ENCODE data around the gene ADAM12.

- TF ChIP-seq, protein P1, sequence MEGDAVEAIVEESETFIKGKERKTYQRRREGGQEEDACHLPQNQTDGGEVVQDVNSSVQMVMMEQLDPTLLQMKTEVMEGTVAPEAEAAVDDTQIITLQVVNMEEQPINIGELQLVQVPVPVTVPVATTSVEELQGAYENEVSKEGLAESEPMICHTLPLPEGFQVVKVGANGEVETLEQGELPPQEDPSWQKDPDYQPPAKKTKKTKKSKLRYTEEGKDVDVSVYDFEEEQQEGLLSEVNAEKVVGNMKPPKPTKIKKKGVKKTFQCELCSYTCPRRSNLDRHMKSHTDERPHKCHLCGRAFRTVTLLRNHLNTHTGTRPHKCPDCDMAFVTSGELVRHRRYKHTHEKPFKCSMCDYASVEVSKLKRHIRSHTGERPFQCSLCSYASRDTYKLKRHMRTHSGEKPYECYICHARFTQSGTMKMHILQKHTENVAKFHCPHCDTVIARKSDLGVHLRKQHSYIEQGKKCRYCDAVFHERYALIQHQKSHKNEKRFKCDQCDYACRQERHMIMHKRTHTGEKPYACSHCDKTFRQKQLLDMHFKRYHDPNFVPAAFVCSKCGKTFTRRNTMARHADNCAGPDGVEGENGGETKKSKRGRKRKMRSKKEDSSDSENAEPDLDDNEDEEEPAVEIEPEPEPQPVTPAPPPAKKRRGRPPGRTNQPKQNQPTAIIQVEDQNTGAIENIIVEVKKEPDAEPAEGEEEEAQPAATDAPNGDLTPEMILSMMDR (IDR thresholded peaks at IDR 0.05; ENCODE audit: low read depth, low read length, missing input control) = no peak
- TF ChIP-seq MAX (IDR thresholded peaks at IDR 0.05) = no peak
- TF ChIP-seq ZBTB33 (IDR thresholded peaks at IDR 0.05) = no peak
- TF ChIP-seq EGR1 (IDR thresholded peaks at IDR 0.05; ENCODE audit: low read depth in 2 of 2) = no peak
- TF ChIP-seq SP1 (IDR thresholded peaks at IDR 0.05) = no peak
- TF ChIP-seq RAD21 (IDR thresholded peaks at IDR 0.05) = no peak
- TF ChIP-seq GABPA (IDR thresholded peaks at IDR 0.05 in 1 of 2, conservative IDR thresholded peaks at IDR 0.05 in 1 of 2) = no peak
- no peak for TF ChIP-seq TAF1 (conservative IDR thresholded peaks at IDR 0.05)
- TF ChIP-seq JUND (IDR thresholded peaks at IDR 0.05) = no peak
- TF ChIP-seq, protein P2, sequence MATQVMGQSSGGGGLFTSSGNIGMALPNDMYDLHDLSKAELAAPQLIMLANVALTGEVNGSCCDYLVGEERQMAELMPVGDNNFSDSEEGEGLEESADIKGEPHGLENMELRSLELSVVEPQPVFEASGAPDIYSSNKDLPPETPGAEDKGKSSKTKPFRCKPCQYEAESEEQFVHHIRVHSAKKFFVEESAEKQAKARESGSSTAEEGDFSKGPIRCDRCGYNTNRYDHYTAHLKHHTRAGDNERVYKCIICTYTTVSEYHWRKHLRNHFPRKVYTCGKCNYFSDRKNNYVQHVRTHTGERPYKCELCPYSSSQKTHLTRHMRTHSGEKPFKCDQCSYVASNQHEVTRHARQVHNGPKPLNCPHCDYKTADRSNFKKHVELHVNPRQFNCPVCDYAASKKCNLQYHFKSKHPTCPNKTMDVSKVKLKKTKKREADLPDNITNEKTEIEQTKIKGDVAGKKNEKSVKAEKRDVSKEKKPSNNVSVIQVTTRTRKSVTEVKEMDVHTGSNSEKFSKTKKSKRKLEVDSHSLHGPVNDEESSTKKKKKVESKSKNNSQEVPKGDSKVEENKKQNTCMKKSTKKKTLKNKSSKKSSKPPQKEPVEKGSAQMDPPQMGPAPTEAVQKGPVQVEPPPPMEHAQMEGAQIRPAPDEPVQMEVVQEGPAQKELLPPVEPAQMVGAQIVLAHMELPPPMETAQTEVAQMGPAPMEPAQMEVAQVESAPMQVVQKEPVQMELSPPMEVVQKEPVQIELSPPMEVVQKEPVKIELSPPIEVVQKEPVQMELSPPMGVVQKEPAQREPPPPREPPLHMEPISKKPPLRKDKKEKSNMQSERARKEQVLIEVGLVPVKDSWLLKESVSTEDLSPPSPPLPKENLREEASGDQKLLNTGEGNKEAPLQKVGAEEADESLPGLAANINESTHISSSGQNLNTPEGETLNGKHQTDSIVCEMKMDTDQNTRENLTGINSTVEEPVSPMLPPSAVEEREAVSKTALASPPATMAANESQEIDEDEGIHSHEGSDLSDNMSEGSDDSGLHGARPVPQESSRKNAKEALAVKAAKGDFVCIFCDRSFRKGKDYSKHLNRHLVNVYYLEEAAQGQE (IDR thresholded peaks at IDR 0.05) = no peak
- TF ChIP-seq RXRA (IDR thresholded peaks at IDR 0.05) = no peak
- TF ChIP-seq YY1 (IDR thresholded peaks at IDR 0.05) = no peak
- TF ChIP-seq, protein P3, sequence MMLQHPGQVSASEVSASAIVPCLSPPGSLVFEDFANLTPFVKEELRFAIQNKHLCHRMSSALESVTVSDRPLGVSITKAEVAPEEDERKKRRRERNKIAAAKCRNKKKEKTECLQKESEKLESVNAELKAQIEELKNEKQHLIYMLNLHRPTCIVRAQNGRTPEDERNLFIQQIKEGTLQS (IDR thresholded peaks at IDR 0.05) = no peak
- TF ChIP-seq HNF4G (IDR thresholded peaks at IDR 0.05) = no peak
Observed at GRCh38 chr10:126240483-126240882, 147.8 kb downstream of the ADAM12 start.

Measured in liver (tissue), 3 donors.